H1 (cell line): ENCODE data around the gene APLP2.

ENCODE experiments used
- CTCF ChIP-seq, 3 experiments: IDR thresholded peaks; 1 replicate in 2 of 3; 2 replicates in 1 of 3; pipeline versions ENCODE4 v1.5.1 to v1.6.1; 2011; ENCODE audit warnings: low read length in 3 of 3, mild to moderate bottlenecking in 3 of 3, inconsistent platforms in 2 of 3, low read depth in 1 of 3, moderate library complexity in 1 of 3; ENCODE audit not compliant: insufficient read depth in 1 of 3; ENCODE audit errors: control extremely low read depth in 1 of 3
- JUND ChIP-seq: IDR thresholded peaks from 2 replicates; pipeline ENCODE4 v1.6.1; 2011; ENCODE audit warnings: mild to moderate bottlenecking, improper control_type of control experiment, low read length
- POLR2A ChIP-seq, 2 experiments: IDR thresholded peaks; 1 replicate in 1 of 2; 2 replicates in 1 of 2; pipeline ENCODE4 v1.6.1; 2011; ENCODE audit warnings: low read depth in 2 of 2, low read length in 2 of 2, mild to moderate bottlenecking in 2 of 2; ENCODE audit errors: control extremely low read depth in 1 of 2
- ZNF274 ChIP-seq: IDR thresholded peaks from 2 replicates; pipeline ENCODE4 v1.7.0; 2012; ENCODE audit warnings: low read length, borderline replicate concordance; ENCODE audit errors: extremely low read depth

- no peak for TF ChIP-seq CTCF (IDR thresholded peaks at IDR 0.05; ENCODE audit: control extremely low read depth in 1 of 3, insufficient read depth in 1 of 3, low read depth in 1 of 3, low read length in 3 of 3)
- TF ChIP-seq ZNF274, result no peak
- no peak for TF ChIP-seq JUND
- no peak for TF ChIP-seq POLR2A (IDR thresholded peaks at IDR 0.05; ENCODE audit: control extremely low read depth in 1 of 2, low read depth in 2 of 2, low read length in 2 of 2)
Measured at GRCh38 chr11:130110339-130111108, 40.8 kb downstream of the APLP2 start.
